Transverse colon (tissue), 3 donors: ENCODE data around the gene ARGLU1.

Experiments
- POLR2A ChIP-seq: fragments of 450-650 bp; IDR thresholded peaks from one replicate; pipeline ENCODE4 v1.6.1; 2016; ENCODE audit warnings: antibody characterized with exemption, mild to moderate bottlenecking, moderate library complexity
- TF ChIP-seq, protein P1 (sequence below), 5 experiments: fragments of 200-600 bp in 3 of 5; fragments of 450-650 bp in 2 of 5; sonication (generic) in 3 of 5; IDR thresholded peaks; 1 replicate in 2 of 5; 2 replicates in 3 of 5; pipeline ENCODE4 v1.5.1; 2016 to 2017; ENCODE audit warnings: antibody characterized with exemption in 5 of 5, inconsistent platforms in 3 of 5, mild to moderate bottlenecking in 2 of 5, moderate library complexity in 1 of 5

DNA sequence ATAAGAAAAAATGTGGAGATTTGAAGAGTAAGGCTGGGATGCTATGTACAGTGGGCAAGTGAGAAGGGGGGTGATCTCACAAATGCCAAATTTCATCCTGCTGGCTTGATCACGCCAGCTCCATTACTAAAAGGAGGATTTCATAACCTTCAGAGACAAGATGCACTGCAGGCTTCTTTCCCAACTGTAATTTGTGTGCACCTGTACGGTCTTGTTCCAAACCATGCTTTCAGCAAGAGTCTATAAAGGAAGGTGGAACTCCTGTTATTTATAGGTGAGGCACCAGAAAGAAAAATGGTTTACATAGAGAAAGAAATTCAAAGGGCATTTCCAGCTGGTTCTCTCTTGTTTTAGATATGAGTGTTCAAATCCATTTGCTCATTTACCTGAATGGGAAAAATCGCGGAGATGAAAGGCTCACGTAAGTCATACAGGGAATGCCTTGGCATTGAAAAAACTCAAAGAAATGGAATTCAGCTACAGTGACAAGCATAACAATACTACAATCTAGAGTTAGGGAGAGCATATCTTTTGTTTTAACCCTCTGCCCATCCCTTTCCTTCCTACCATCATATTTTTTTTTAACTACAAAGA is 45.7 kb downstream of the ARGLU1 start:
- no peak for TF ChIP-seq POLR2A
- TF ChIP-seq, protein P1, sequence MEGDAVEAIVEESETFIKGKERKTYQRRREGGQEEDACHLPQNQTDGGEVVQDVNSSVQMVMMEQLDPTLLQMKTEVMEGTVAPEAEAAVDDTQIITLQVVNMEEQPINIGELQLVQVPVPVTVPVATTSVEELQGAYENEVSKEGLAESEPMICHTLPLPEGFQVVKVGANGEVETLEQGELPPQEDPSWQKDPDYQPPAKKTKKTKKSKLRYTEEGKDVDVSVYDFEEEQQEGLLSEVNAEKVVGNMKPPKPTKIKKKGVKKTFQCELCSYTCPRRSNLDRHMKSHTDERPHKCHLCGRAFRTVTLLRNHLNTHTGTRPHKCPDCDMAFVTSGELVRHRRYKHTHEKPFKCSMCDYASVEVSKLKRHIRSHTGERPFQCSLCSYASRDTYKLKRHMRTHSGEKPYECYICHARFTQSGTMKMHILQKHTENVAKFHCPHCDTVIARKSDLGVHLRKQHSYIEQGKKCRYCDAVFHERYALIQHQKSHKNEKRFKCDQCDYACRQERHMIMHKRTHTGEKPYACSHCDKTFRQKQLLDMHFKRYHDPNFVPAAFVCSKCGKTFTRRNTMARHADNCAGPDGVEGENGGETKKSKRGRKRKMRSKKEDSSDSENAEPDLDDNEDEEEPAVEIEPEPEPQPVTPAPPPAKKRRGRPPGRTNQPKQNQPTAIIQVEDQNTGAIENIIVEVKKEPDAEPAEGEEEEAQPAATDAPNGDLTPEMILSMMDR (IDR thresholded peaks at IDR 0.05) = no peak
